GM19468 (cell line): ENCODE results near the gene MRPL11.
"Not testable (repeated sequence)": the region's sequence is repeated elsewhere in the genome, so short reads cannot be mapped to it uniquely, and the experiment has no call there.

Experiments
- ATAC-seq: cut with Tn5 transposase; IDR thresholded peaks from one replicate; pipeline ENCODE4 v1.9.1; 2021; ENCODE audit warnings: mild to moderate bottlenecking, moderate library complexity, moderate number of reproducible peaks; ENCODE audit not compliant: unreplicated experiment; ENCODE audit errors: extremely low read depth

MRPL11 gene

GRCh38 chr11:66437979-66438503 is 607 bp downstream of the MRPL11 start:
- ATAC-seq: no peak

- no peak for ATAC-seq
Observed at GRCh38 chr11:66432597-66432996, 6.1 kb downstream of the MRPL11 start.

GRCh38 chr11:66431871-66432329 is 6.7 kb downstream of the MRPL11 start:
- not testable (repeated sequence) for ATAC-seq

GRCh38 chr11:66431287-66431686 is 7.4 kb downstream of the MRPL11 start:
- not testable (repeated sequence) for ATAC-seq

GRCh38 chr11:66429983-66430602 is 8.6 kb downstream of the MRPL11 start:
- ATAC-seq: no peak

GRCh38 chr11:66428933-66429332 is 9.7 kb downstream of the MRPL11 start:
- no peak for ATAC-seq

GRCh38 chr11:66426314-66426713 is 12.3 kb downstream of the MRPL11 start:
- ATAC-seq: no peak

- ATAC-seq: no peak
Observed at GRCh38 chr11:66421492-66422205, 17.0 kb downstream of the MRPL11 start.

- no peak for ATAC-seq
Observed at GRCh38 chr11:66420671-66421476, 17.8 kb downstream of the MRPL11 start, which contains the start of gene NPAS4. Gene NPAS4 (plus strand): TSS chr11:66421035. CDS start chr11:66421180, 145 bp downstream.

GRCh38 chr11:66419825-66420224 is 18.8 kb downstream of the MRPL11 start:
- no peak for ATAC-seq

GRCh38 chr11:66418986-66419308 is 19.7 kb downstream of the MRPL11 start:
- ATAC-seq: no peak

GRCh38 chr11:66418168-66418985 is 20.3 kb downstream of the MRPL11 start:
- no peak for ATAC-seq

- no peak for ATAC-seq
Observed at GRCh38 chr11:66417000-66417399, 21.6 kb downstream of the MRPL11 start.

- ATAC-seq: no peak
Observed at GRCh38 chr11:66415423-66415822, 23.2 kb downstream of the MRPL11 start.

GRCh38 chr11:66414120-66414934 is 24.3 kb downstream of the MRPL11 start:
- ATAC-seq: no peak

- no peak for ATAC-seq
Observed at GRCh38 chr11:66413167-66413566, 25.5 kb downstream of the MRPL11 start.

- ATAC-seq: no peak
Observed at GRCh38 chr11:66412110-66412509, 26.5 kb downstream of the MRPL11 start.

- no peak for ATAC-seq
Observed at GRCh38 chr11:66411323-66411722, 27.3 kb downstream of the MRPL11 start.

GRCh38 chr11:66410191-66410590 is 28.5 kb downstream of the MRPL11 start:
- no peak for ATAC-seq
